Measurements from ENCODE around the gene RARRES2.

DNA sequence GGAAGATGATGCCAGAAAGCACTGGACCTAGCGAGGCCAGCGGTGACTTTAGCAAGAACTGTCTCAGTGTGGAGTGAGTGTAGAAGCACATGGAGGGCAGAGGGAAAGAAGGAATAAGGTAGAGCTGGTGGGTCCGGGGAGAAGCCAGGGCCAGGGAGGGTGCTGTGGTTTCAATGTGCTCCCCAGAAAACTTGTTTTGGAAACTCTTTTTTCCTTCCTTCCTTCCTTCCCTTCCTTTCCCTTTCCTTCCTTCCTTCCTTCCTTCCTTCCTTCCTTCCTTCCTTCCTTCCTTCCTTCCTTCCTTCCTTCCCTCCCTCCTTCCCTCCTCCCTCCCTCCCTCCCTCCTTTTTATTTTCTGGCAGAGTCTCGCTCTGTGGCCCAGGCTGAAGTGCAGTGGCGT lies 5.5 kb upstream of the RARRES2 start:
- no peak for TF ChIP-seq ZNF274 (IDR thresholded peaks at IDR 0.05; ENCODE audit: low read depth, low read length)
- TF ChIP-seq SUZ12 (IDR thresholded peaks at IDR 0.05; ENCODE audit: extremely low read depth, insufficient read depth, insufficient read length), result no peak
